ENCODE results near the gene ENTPD8.

ENTPD8 gene

GRCh38 chr9:137464291-137464999 lies 23.3 kb upstream of the ENTPD8 start:
- no peak for TF ChIP-seq CTCF (IDR thresholded peaks at IDR 0.05)
- H3K4me3 ChIP-seq = no peak overlapping the region
- peak; percentile 65 for DNase-seq (ENCODE audit: low spot score)
- H3K27ac ChIP-seq = no peak overlapping the region

GRCh38 chr9:137463931-137464290 lies 22.8 kb upstream of the ENTPD8 start:
- no peak for DNase-seq (ENCODE audit: low spot score)
- H3K27ac ChIP-seq = no peak overlapping the region
- no peak overlapping the region for H3K4me3 ChIP-seq
- no peak for TF ChIP-seq CTCF (IDR thresholded peaks at IDR 0.05)

GRCh38 chr9:137462986-137463930 lies 22.1 kb upstream of the ENTPD8 start:
- H3K27ac ChIP-seq = no peak overlapping the region
- H3K4me3 ChIP-seq = no peak overlapping the region
- DNase-seq (ENCODE audit: low spot score) = peak; percentile 72
- TF ChIP-seq CTCF (IDR thresholded peaks at IDR 0.05) = no peak

DNA sequence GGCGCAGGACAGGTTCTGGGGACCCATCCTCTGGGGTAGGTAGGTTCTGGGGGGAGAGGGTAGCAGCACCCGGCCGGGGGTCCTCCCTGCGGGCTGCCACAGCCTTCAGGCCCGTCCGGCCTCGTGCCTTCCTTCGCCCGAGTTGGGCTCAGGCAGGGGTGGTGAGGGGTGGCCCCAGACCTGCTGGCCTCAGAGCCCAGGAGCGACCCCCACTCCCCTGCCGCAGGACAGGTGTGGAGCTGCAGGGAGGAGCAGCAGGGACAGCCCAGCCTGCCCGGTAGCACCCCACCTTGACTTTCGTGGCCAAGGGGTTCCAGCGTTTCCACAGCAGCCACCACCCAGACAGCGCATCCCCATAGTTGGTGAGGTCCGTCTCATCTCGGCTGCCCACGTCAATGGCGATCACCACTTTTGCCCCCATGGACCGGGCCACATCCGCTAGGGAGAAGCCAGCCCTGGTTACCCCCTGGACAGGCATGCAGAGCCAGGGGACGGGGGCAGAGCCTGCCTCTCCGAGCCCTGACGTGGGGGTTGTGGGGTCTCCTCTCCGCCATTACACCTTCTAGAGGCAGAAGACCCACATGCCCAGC lies 21.3 kb upstream of the ENTPD8 start:
- Histone ChIP-seq H3K27ac (no peak overlapping the region), H3K4me3 (no peak overlapping the region)
- TF ChIP-seq CTCF (IDR thresholded peaks at IDR 0.05) = no peak
- peak; percentile 72 for DNase-seq (ENCODE audit: low spot score)

GRCh38 chr9:137461663-137462395 lies 20.7 kb upstream of the ENTPD8 start:
- peak overlapping the region; percentile 40 for H3K4me3 ChIP-seq
- TF ChIP-seq CTCF (IDR thresholded peaks at IDR 0.05) = no peak
- no peak overlapping the region for H3K27ac ChIP-seq
- peak; percentile 77 for DNase-seq (ENCODE audit: low spot score)

- no peak for DNase-seq (ENCODE audit: low spot score)
Measured at GRCh38 chr9:137461316-137461662, 20.1 kb upstream of the ENTPD8 start.

More at GRCh38 chr9:137461316-137461662, 20.1 kb upstream of the ENTPD8 start:
- H3K27ac ChIP-seq = no peak overlapping the region
- H3K4me3 ChIP-seq = peak overlapping the region; percentile 40
- no peak for TF ChIP-seq CTCF (IDR thresholded peaks at IDR 0.05)

Data from coronary artery (tissue), 2 donors.